ENCODE measurements around the gene PI4K2B.
"Not testable (repeated sequence)": the region's sequence is repeated elsewhere in the genome, so short reads cannot be mapped to it uniquely, and the experiment has no call there.

PI4K2B gene

DNA sequence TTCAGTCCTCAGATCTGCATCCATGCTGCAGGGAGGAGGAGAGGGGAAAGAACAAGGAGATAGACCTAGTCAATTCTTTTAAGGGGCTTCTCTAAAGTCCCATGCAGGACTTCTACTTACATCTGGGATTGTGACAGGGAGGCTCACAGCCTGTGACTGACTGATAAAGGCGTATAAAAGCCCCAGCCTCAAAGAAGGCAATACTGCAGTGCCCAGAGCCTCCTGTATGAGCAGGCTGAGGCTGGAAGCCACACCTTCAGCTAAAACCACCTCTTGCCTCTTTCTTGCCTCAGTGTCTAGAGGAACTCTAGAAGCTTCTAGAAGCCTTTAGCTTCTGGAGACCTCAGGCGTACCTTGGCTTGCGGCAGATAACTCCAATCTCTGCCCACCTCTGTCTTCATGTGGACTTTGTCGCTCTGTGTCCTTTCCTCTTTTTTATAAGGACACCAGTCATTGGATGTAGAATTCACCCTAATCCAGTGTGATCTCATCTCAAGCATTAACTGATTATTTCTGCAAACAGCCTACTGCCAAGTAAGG is 72.8 kb downstream of the PI4K2B start:
- DNase-seq (ENCODE audit: low read depth in 2 of 2) = no peak

DNA sequence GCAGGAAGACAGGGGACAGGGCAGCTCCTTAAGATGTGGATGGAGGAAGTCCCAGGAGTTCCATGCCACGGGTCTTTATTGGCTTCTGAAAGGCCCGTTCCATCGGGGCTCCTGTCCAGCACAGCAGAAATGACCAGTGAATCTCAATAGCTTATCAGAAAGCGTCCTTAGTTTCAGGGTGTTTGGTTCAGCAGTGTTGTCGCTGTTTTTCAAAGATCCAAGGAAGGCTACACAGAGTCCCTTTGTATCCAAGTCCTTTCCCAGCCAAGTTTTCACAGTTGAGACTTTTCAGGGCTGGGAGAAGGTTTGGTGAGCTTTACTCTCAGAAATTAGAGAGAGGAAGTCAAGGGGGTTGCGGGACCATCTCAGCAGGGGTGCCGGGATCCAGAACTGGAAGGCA is 73.8 kb downstream of the PI4K2B start:
- no peak for DNase-seq (ENCODE audit: low read depth in 2 of 2)

DNA sequence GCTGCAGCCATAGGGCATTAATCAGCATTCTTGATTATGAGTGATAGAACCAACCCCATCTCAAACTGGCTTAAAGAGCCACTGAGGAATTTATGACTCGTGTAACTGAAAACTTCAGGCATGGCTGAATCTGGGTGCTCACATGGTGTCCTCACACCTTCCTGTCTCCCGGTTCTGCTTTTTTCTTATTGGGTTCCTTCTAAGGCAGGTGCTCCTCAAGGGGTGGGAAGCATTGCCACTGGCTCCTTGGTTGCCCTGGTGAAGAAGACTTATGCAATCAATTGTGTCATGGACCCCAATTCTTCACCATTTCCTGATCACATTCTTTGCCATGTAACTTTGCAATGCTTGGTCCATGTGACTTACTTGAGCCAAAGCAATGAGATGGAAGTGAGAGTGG is 74.5 kb downstream of the PI4K2B start:
- no peak for DNase-seq (ENCODE audit: low read depth in 2 of 2)

DNA sequence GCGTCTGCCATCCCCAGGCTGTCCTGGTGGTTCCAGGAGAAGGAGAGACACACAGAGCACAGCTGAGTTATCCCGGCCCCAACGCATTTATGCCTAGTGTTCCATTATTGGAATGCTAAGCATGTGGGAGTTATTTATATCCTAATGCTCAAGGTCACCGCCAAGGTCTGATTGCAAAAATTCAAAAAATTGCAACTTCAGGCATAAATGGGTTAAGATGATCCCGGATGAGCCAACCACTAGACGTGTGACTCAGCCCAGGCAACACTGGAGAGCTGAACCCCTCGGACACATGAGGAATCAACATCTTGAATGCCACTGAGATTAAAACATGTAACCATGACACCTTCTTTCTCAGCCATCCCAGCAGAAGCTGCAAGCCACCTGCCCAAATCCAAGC is 74.9 kb downstream of the PI4K2B start:
- DNase-seq (ENCODE audit: low read depth in 2 of 2) = no peak

DNA sequence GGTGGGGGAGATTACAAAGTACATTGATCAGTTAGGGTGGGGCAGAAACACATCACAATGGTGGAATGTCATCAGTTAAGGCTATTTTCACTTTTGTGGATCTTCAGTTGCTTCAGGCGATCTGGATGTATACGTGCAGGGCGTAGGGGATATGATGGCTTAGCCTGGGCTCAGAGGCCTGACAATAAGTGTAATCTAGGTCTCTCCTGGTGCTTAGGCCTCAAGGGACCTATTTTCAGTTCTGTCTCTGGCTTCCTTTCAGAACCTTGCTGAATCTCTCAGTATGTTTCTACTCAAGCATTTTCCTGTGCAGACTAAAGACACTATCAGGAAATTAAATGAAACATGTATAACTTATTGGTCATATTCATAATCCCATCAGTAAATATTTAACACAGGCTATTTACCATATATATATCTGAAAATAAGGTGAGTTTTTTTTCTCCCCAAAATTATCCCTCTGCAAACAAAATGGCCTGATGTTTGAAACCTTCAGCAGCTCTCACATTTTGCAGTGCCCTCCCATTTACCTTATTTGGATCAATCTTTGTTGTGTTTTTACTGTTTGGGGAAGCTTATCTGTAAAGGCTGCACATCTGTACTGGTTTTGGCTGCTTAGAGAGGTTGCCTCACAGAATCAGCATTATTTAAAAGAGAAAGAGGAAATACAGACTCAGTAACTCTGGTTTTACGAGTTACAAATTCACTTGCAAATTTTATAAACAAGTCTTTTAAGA is 76.4 kb downstream of the PI4K2B start:
- no peak for DNase-seq (ENCODE audit: low read depth in 2 of 2)

DNA sequence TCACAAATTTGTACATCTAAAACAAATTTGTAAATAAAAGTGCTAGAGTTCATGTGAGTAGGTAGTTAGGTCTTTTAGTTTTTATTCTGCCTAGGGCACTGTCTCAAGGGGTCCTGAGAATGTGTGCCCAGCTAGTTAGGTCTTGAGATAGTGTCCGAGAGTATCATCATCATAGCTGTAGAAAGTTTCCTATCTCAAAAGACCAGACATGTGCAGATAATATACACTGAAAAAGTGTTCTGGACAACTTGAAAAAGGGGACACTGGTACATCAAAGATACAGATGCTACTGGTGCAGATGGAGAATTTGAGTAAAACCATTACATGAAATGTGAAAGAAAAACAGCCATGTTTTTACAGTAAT is 77.0 kb downstream of the PI4K2B start:
- no peak for DNase-seq (ENCODE audit: low read depth in 2 of 2)

DNA sequence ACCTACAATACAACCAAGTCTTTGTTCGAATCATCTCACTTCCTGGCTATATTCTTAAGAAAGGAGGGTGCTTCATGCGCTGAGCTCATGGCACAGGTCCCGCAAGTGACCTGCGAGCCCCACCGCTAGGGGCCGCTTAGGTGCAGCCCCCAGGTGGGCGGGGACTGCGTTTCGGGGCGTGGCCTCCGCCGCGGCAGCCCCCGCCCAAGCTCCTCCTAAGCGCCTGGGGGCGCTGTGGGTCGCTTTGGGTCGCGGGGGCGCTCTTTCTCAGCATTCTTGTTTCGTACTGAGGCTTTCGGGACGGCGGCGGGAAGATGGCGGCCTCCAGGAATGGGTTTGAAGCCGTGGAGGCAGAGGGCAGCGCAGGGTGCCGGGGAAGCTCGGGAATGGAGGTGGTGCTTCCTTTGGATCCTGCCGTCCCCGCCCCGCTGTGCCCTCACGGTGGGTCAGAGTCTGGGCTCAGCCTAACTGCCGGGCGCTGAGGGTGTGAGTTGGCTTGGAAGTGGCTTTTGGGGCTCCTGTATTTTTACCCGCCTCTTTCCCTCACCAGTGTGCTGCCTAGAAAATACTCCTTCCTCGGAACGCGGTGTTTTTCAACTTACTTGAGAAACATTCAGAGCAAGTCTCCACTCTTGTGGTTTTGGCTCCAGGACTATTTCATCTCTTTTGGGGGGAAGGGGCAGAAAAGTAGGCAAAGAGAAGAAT is 78.8 kb downstream of the PI4K2B start, which contains the start of gene ZCCHC4:
TSS of gene ZCCHC4 (plus strand) at position 279 of the 705 bp plus-strand sequence. CDS start at position 315, 36 bp downstream.
- DNase-seq (ENCODE audit: low read depth in 2 of 2) = peak; percentile 78 to 81

DNA sequence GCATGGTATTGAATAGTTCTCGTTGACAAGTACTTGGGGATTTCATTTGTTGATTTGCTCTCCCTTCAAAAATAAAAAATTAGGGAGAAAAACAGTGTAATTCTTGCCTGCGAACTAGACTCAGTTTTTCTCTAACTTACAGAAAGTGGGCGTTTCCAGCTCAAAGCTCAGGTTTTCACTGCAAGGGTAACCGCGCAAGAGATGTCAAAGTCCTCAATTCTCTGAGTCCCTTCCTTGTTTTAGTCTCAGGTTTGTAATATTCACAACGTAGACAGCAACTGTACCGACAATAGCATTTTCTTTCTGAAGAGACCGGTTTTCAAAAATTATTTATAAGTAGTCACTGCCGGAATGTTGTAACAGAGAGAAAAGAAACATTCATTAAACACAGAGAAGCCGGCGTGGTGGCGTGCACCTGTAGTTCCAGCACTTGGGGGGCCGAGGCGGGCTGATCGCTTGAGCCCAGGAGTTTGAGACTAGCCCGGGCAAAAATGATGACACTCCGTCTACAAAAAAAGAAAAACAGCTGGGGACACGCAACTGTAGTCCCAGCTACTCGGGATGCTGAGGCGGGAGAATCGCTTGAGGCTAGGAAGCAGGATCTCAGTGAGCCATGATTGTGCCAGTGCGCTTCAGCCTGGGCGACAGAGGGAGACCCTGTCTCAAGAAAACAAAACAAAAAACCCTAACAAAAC is 79.5 kb downstream of the PI4K2B start:
- DNase-seq (ENCODE audit: low read depth in 2 of 2) = no peak

DNA sequence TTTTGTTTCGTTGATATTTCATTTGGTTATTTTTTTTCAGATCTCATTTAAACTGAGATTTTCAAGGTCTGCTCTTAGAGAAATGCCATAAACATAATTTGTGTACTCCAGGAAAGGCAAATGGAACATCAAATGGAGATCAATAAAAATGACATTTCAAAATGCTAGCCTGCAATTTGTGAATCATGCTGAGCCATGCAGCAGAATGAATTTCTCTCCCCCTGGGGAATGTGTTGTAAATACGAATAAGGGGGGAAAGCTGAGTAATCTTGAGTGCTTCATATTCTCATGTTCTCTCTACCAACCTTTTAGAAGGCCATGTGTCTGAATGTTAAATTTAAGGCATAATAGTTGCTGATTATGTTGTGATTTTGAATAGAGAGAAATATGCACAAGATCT is 86.5 kb downstream of the PI4K2B start:
- no peak for DNase-seq (ENCODE audit: low read depth in 2 of 2)

DNA sequence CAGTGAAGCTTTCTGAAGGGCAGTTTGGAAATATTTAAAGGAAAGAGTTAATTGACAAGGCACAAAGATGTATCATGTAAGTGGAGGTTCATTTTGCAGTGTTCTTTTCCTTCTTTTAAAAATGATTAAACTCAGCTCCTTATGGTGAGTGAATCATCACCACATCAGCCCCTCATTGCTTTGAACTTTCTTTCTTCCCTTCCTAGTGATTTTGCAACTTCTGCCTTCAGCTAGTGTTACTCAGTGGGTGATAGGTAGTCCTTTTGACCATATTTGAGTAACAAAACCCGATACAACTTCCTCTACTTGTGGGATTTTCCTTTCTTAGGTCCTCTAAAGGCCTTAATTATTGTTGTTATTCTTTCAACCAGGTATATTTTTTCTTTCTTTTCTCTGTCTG is 86.9 kb downstream of the PI4K2B start:
- no peak for DNase-seq (ENCODE audit: low read depth in 2 of 2)

DNA sequence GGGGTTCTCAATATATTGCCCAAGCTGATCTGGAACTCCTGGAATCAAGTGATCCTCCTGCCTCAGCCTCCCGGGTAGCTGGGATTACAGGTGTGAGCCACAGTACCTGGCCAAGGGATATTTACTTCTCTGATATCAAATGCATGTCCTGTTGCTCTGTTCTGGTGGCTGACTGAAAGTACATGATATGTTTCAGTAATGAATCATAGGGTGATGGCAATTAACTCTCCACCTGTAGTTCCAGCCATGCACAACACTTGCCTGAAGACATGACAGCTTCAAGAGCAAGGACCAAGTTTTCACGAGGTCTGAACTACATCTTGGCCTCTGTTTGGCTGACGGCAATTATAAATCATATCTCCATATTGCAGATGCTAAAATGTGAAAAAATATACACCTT is 87.9 kb downstream of the PI4K2B start:
- no peak for DNase-seq (ENCODE audit: low read depth in 2 of 2)

DNA sequence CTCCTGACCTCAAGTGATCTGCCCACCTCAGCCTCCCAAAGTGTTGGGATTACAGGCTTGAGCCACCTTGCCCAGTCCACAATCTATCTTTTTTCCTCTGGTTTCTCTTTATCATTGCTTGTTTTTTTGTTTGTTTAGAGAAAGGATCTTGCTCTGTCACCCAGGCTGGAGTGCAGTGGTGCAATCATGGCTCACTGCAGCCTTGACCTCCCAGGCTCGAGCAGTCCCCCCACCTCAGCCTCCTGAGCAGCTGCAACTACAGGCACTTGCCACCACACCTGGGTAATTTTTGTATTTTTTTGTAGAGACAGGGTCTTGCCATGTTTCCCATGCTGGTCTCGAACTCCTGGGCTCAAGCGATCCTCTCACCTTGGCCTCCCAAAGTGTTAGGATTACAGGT is 94.6 kb downstream of the PI4K2B start:
- DNase-seq (ENCODE audit: low read depth in 2 of 2) = not testable (repeated sequence)

Data from stimulated activated CD4-positive, alpha-beta T cell treated with anti-CD3 and anti-CD28 coated beads, Interleukin-15, amount 100 ng/mL, for 48 hours (primary cell).